Neural progenitor cell (in vitro differentiated cells): ENCODE data around the gene SLC18A3. TPM values are rescaled to one million over a fixed set of nuclear protein-coding genes. Genes with fewer than 3 reads are reported as not detected.

Experiments
- DNase-seq: peaks from one replicate; pipeline ENCODE4 v3.0.0-alpha.2; 2016; ENCODE audit warnings: low spot score
- H2AFZ ChIP-seq: fragments of 200-600 bp; sonication (generic); replicated peaks from 2 replicates; pipeline ENCODE4 v1.6.1; 2016; ENCODE audit warnings: antibody characterized with exemption
- H3F3A ChIP-seq: fragments of 200-600 bp; sonication (generic); 2 replicates; pipeline ENCODE4 v1.6.1; 2016; ENCODE audit warnings: antibody characterized with exemption, low read depth
- H3K27ac ChIP-seq: fragments of 200-600 bp; sonication (generic); 2 replicates; pipeline ENCODE4 v1.5.1; 2016; ENCODE audit warnings: mild to moderate bottlenecking
- H3K27me3 ChIP-seq: fragments of 200-600 bp; sonication (generic); 2 replicates; pipeline ENCODE4 v1.6.1; 2016; ENCODE audit warnings: mild to moderate bottlenecking, moderate library complexity
- H3K36me3 ChIP-seq: fragments of 200-600 bp; sonication (generic); 2 replicates; pipeline ENCODE4 v1.5.1; 2016
- H3K4me1 ChIP-seq: fragments of 200-600 bp; sonication (generic); 2 replicates; pipeline ENCODE4 v1.6.1; 2016; ENCODE audit warnings: mixed run types
- H3K4me2 ChIP-seq: fragments of 200-600 bp; sonication (generic); 2 replicates; pipeline ENCODE4 v1.6.1; 2016
- H3K4me3 ChIP-seq: fragments of 200-600 bp; sonication (generic); 2 replicates; pipeline ENCODE4 v1.5.1; 2016
- H3K79me2 ChIP-seq: fragments of 200-600 bp; sonication (generic); 2 replicates; pipeline ENCODE4 v1.6.1; 2016; ENCODE audit warnings: low read depth
- H3K9ac ChIP-seq: fragments of 200-600 bp; sonication (generic); 2 replicates; pipeline ENCODE4 v1.6.1; 2016
- H3K9me3 ChIP-seq: fragments of 200-600 bp; sonication (generic); 2 replicates; pipeline ENCODE4 v1.5.1; 2016; ENCODE audit warnings: low read depth
- H4K20me1 ChIP-seq: fragments of 200-600 bp; sonication (generic); 2 replicates; pipeline ENCODE4 v1.6.1; 2016; ENCODE audit warnings: low read depth
- H3K27ac Mint-ChIP-seq: 3 replicates; pipeline ENCODE4 v1.8.0; 2021; ENCODE audit warnings: mixed read lengths
- H3K27me3 Mint-ChIP-seq: 2 replicates; pipeline ENCODE4 v1.8.0; 2022; ENCODE audit warnings: low read depth, mild to moderate bottlenecking, inconsistent platforms, moderate library complexity, mixed read lengths; ENCODE audit not compliant: insufficient read depth
- H3K36me3 Mint-ChIP-seq: 3 replicates; pipeline ENCODE4 v1.8.0; 2021; ENCODE audit warnings: mixed read lengths
- H3K4me1 Mint-ChIP-seq: 3 replicates; pipeline ENCODE4 v1.8.0; 2021; ENCODE audit warnings: mixed read lengths
- H3K4me3 Mint-ChIP-seq: 3 replicates; pipeline ENCODE4 v1.8.0; 2021; ENCODE audit warnings: mild to moderate bottlenecking, moderate library complexity, mixed read lengths
- H3K9me3 Mint-ChIP-seq: 3 replicates; pipeline ENCODE4 v1.8.0; 2020; ENCODE audit warnings: mixed read lengths
- EZH2 ChIP-seq: fragments of 200-600 bp; sonication (generic); IDR thresholded peaks from 2 replicates; pipeline ENCODE4 v1.6.1; 2017; ENCODE audit warnings: antibody characterized with exemption, mild to moderate bottlenecking, moderate library complexity
- EZH2phosphoT487 ChIP-seq: fragments of 200-600 bp; sonication (generic); IDR thresholded peaks from 2 replicates; pipeline ENCODE4 v1.6.1; 2017; ENCODE audit warnings: antibody characterized with exemption
- total RNA-seq: library from RNA; depleted of rRNA; stranded (reverse); fragments of >200 nt; gene quantifications from 2 replicates; pipeline ENCODE4 v1.2.3, GENCODE V29; 2015; ENCODE audit warnings: low replicate concordance
- TF ChIP-seq, protein P1 (sequence below): fragments of 200-600 bp; sonication (generic); IDR thresholded peaks from 2 replicates; pipeline ENCODE4 v1.5.1; 2017; ENCODE audit warnings: antibody characterized with exemption, mild to moderate bottlenecking

The SLC18A3 gene
- total RNA-seq, 1 donor from 2014 or later: not detected

GRCh38 chr10:49649936-49650723 lies 40.0 kb downstream of the SLC18A3 start:
- H3K9me3 ChIP-seq: no peaks in the 10 kb centered on the region
- peaks cover 13% of the 10 kb centered on the region for H3K4me1 Mint-ChIP-seq
- no peak overlapping the region for H3K27ac Mint-ChIP-seq

GRCh38 chr10:49650724-49651034 lies 40.6 kb downstream of the SLC18A3 start:
- Histone ChIP-seq H4K20me1 (no peaks in the 10 kb centered on the region), H3K9me3 (no peaks in the 10 kb centered on the region), H3K79me2 (no peaks in the 10 kb centered on the region), H3K36me3 (no peaks in the 10 kb centered on the region), H3K27me3 (peaks cover 7% of the 10 kb centered on the region), H3K9ac (no peak overlapping the region), H3F3A (no peaks in the 10 kb centered on the region), H2AFZ (no peak overlapping the region), H3K4me3 (no peak overlapping the region), H3K4me2 (no peak overlapping the region), H3K4me1 (peaks cover 8% of the 10 kb centered on the region), H3K27ac (no peak overlapping the region)
- H3K9me3 Mint-ChIP-seq: no peaks in the 10 kb centered on the region
- peaks cover 13% of the 10 kb centered on the region for H3K4me1 Mint-ChIP-seq
- no peaks in the 10 kb centered on the region for H3K36me3 Mint-ChIP-seq
- H3K27me3 Mint-ChIP-seq: peaks cover 15% of the 10 kb centered on the region
- no peak overlapping the region for H3K27ac Mint-ChIP-seq
- no peak overlapping the region for H3K4me3 Mint-ChIP-seq
- DNase-seq: no peak
- TF ChIP-seq EZH2phosphoT487 (no peak), EZH2 (no peak)
- TF ChIP-seq, protein P1, sequence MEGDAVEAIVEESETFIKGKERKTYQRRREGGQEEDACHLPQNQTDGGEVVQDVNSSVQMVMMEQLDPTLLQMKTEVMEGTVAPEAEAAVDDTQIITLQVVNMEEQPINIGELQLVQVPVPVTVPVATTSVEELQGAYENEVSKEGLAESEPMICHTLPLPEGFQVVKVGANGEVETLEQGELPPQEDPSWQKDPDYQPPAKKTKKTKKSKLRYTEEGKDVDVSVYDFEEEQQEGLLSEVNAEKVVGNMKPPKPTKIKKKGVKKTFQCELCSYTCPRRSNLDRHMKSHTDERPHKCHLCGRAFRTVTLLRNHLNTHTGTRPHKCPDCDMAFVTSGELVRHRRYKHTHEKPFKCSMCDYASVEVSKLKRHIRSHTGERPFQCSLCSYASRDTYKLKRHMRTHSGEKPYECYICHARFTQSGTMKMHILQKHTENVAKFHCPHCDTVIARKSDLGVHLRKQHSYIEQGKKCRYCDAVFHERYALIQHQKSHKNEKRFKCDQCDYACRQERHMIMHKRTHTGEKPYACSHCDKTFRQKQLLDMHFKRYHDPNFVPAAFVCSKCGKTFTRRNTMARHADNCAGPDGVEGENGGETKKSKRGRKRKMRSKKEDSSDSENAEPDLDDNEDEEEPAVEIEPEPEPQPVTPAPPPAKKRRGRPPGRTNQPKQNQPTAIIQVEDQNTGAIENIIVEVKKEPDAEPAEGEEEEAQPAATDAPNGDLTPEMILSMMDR: no peak

More at GRCh38 chr10:49649936-49650723, 40.0 kb downstream of the SLC18A3 start:
- peaks cover 7% of the 10 kb centered on the region for H3K27me3 ChIP-seq
- no peaks in the 10 kb centered on the region for H3F3A ChIP-seq
- no peak overlapping the region for H2AFZ ChIP-seq
- H3K27me3 Mint-ChIP-seq: peaks cover 17% of the 10 kb centered on the region
- H3K27ac ChIP-seq: no peak overlapping the region
- TF ChIP-seq EZH2phosphoT487: no peak
- no peak for TF ChIP-seq EZH2
- TF ChIP-seq, protein P1: no peak
- H3K36me3 Mint-ChIP-seq: no peaks in the 10 kb centered on the region
- no peaks in the 10 kb centered on the region for H4K20me1 ChIP-seq
- peaks cover 8% of the 10 kb centered on the region for H3K4me1 ChIP-seq
- no peaks in the 10 kb centered on the region for H3K36me3 ChIP-seq
- no peak overlapping the region for H3K4me3 Mint-ChIP-seq
- H3K4me2 ChIP-seq: no peak overlapping the region
- H3K4me3 ChIP-seq: no peak overlapping the region
- H3K9ac ChIP-seq: no peak overlapping the region
- H3K79me2 ChIP-seq: no peaks in the 10 kb centered on the region
- no peaks in the 10 kb centered on the region for H3K9me3 Mint-ChIP-seq
- no peak for DNase-seq

- Histone ChIP-seq H3K4me3 (no peak overlapping the region), H3K4me1 (peaks cover 8% of the 10 kb centered on the region), H3F3A (no peaks in the 10 kb centered on the region), H2AFZ (no peak overlapping the region), H3K9ac (no peak overlapping the region), H3K9me3 (no peaks in the 10 kb centered on the region), H3K27me3 (peaks cover 7% of the 10 kb centered on the region), H3K4me2 (no peak overlapping the region), H3K27ac (no peak overlapping the region), H3K36me3 (no peaks in the 10 kb centered on the region), H4K20me1 (no peaks in the 10 kb centered on the region), H3K79me2 (no peaks in the 10 kb centered on the region)
- TF ChIP-seq EZH2 (no peak), EZH2phosphoT487 (no peak)
- TF ChIP-seq, protein P1: no peak
- no peak for DNase-seq
- Mint-ChIP-seq H3K4me1 (peaks cover 13% of the 10 kb centered on the region), H3K9me3 (no peaks in the 10 kb centered on the region), H3K27me3 (peaks cover 15% of the 10 kb centered on the region), H3K4me3 (no peak overlapping the region), H3K36me3 (no peaks in the 10 kb centered on the region), H3K27ac (no peak overlapping the region)
Measured at GRCh38 chr10:49651039-49651835, 41.1 kb downstream of the SLC18A3 start.
